Keratinocyte (primary cell): ENCODE results near the gene SLC25A12. TPM values are rescaled to one million over a fixed set of nuclear protein-coding genes. Genes with fewer than 3 reads are reported as not detected.

ENCODE experiments used
- DNase-seq: peaks from one replicate; pipeline ENCODE4 v3.0.0-alpha.2; 2011; ENCODE audit warnings: low read depth, missing footprints, low spot score
- FAIRE-seq: peaks from 2 replicates; lab custom pipeline; 2011; peaks lifted over from hg19 to GRCh38; lab: Jason Lieb, UNC
- H2AFZ ChIP-seq: 2 replicates; pipeline ENCODE4 v1.6.0; 2012; ENCODE audit warnings: low read length, control low read depth, inconsistent platforms; ENCODE audit not compliant: control insufficient read depth
- H3K27ac ChIP-seq: 2 replicates; pipeline ENCODE4 v1.5.1; 2011; ENCODE audit warnings: low read length; ENCODE audit not compliant: control insufficient read depth, insufficient read depth
- H3K27me3 ChIP-seq: 3 replicates; pipeline ENCODE4 v1.6.0; 2011; ENCODE audit warnings: low read length; ENCODE audit not compliant: control insufficient read depth, insufficient read depth; ENCODE audit errors: extremely low read depth
- H3K36me3 ChIP-seq, 2 experiments: 2 replicates in 1 of 2; 3 replicates in 1 of 2; pipeline ENCODE4 v1.5.1; 2011; ENCODE audit warnings: low read length in 2 of 2, mild to moderate bottlenecking in 1 of 2; ENCODE audit not compliant: control insufficient read depth in 2 of 2, insufficient read depth in 2 of 2; ENCODE audit errors: extremely low read depth in 1 of 2
- H3K4me1 ChIP-seq: 3 replicates; pipeline ENCODE4 v1.5.1; 2011; ENCODE audit warnings: low read length; ENCODE audit not compliant: control insufficient read depth, insufficient read depth; ENCODE audit errors: extremely low read depth
- H3K4me2 ChIP-seq: 3 replicates; pipeline ENCODE4 v1.6.0; 2011; ENCODE audit warnings: low read depth, low read length; ENCODE audit not compliant: control insufficient read depth, insufficient read depth; ENCODE audit errors: extremely low read depth
- H3K4me3 ChIP-seq, 3 experiments: fragments of 200-600 bp in 1 of 3; sonication (generic) in 1 of 3; 2 replicates in 2 of 3; 3 replicates in 1 of 3; pipeline ENCODE4 v1.5.1; 2011 to 2016; ENCODE audit warnings: low read length in 3 of 3, mild to moderate bottlenecking in 3 of 3, control low read depth in 2 of 3, inconsistent platforms in 1 of 3, low read depth in 1 of 3, mixed read lengths in 1 of 3, mixed run types in 1 of 3, moderate library complexity in 1 of 3; ENCODE audit not compliant: control insufficient read depth in 2 of 3, insufficient read depth in 2 of 3; ENCODE audit errors: extremely low read depth in 1 of 3
- H3K79me2 ChIP-seq: 2 replicates; pipeline ENCODE4 v1.6.0; 2012; ENCODE audit warnings: low read length; ENCODE audit not compliant: control insufficient read depth, insufficient read depth
- H3K9ac ChIP-seq: 3 replicates; pipeline ENCODE4 v1.6.0; 2011; ENCODE audit warnings: low read length; ENCODE audit not compliant: control insufficient read depth, insufficient read depth; ENCODE audit errors: extremely low read depth
- H3K9me1 ChIP-seq: 3 replicates; pipeline ENCODE4 v1.6.0; 2011; ENCODE audit warnings: low read length; ENCODE audit not compliant: control insufficient read depth, insufficient read depth; ENCODE audit errors: extremely low read depth
- H3K9me3 ChIP-seq: 2 replicates; pipeline ENCODE4 v1.5.1; 2012; ENCODE audit warnings: low read depth, low read length; ENCODE audit not compliant: control insufficient read depth
- H4K20me1 ChIP-seq: 3 replicates; pipeline ENCODE4 v1.6.0; 2011; ENCODE audit warnings: low read length; ENCODE audit not compliant: control insufficient read depth, insufficient read depth; ENCODE audit errors: extremely low read depth
- CTCF ChIP-seq, 3 experiments: IDR thresholded peaks in 1 of 3; conservative IDR thresholded peaks in 1 of 3; optimal IDR thresholded peaks in 1 of 3; 2 replicates in 2 of 3; 3 replicates in 1 of 3; pipeline versions ENCODE3 to v1.5.1; 2011; ENCODE audit warnings: low read length in 3 of 3, mild to moderate bottlenecking in 3 of 3, moderate library complexity in 2 of 3, control low read depth in 1 of 3, inconsistent platforms in 1 of 3; ENCODE audit not compliant: insufficient read depth in 2 of 3; ENCODE audit errors: extremely low read depth in 1 of 3
- EZH2 ChIP-seq: IDR thresholded peaks from one replicate; pipeline ENCODE4 v1.6.1; 2012; ENCODE audit warnings: inconsistent platforms, mild to moderate bottlenecking, low read length, moderate library complexity
- dilution Hi-C: fragments of 300-500 bp; cut with MboI; formaldehyde crosslinking; loops from one replicate; pipeline ENCODE4 v1.7.0; 2020; ENCODE audit warnings: low sequenced_read_pairs; ENCODE audit not compliant: extremely low pct_ligation_motif_present
- polyA plus RNA-seq, 5 experiments: library from polyadenylated mRNA; depleted of rRNA in 3 of 5; stranded (reverse) in 3 of 5; stranded (forward) in 1 of 5; unstranded in 1 of 5; fragments of >200 nt; gene quantifications; 1 replicate in 1 of 5; 2 replicates in 3 of 5; 3 replicates in 1 of 5; pipeline versions ENCODE4 v1.2.1 to v1.2.3, GENCODE V29; 2011 to 2012; ENCODE audit warnings: missing spikeins in 2 of 5, low read depth in 1 of 5, low replicate concordance in 1 of 5

Gene SLC25A12
- polyA plus RNA-seq, 1 donor (not counting 4 experiments of a cell fraction or from before 2014, with no cell fraction given): 27.7 TPM

GRCh38 chr2:171922230-171923022, 28.4 kb upstream of the SLC25A12 start, which contains the start of gene HAT1:
HAT1 (plus strand) TSS chr2:171922461; CDS start chr2:171922501, 40 bp downstream.
- H4K20me1 ChIP-seq: no peaks in the 10 kb centered on the region
- H3K9ac ChIP-seq: peak within 1 kb of the TSS; percentile 96
- FAIRE-seq (peak; percentile 70), DNase-seq (peak; percentile 64)
- H2AFZ ChIP-seq: peak within 1 kb of the TSS; percentile 98
- no peak for TF ChIP-seq EZH2
- TF ChIP-seq CTCF (optimal IDR thresholded peaks at IDR 0.05 in 1 of 3, IDR thresholded peaks at IDR 0.05 in 1 of 3, conservative IDR thresholded peaks at IDR 0.05 in 1 of 3; ENCODE audit: extremely low read depth in 1 of 3, insufficient read depth in 2 of 3, low read length in 3 of 3): no peak
- dilution Hi-C loops: no loop called here
- H3K4me1 ChIP-seq: peaks cover 9% of the 10 kb centered on the region
- peak within 1 kb of the TSS; percentile 96 for H3K27ac ChIP-seq
- H3K4me3 ChIP-seq: peak within 1 kb of the TSS; percentile 70 to 99 (median 94)
- peak within 1 kb of the TSS; percentile 97 for H3K4me2 ChIP-seq
- no peaks in the 10 kb centered on the region for H3K9me3 ChIP-seq
- H3K9me1 ChIP-seq: no peaks in the 10 kb centered on the region
- no peaks in the 10 kb centered on the region for H3K27me3 ChIP-seq
- no peaks in the 10 kb centered on the region for H3K36me3 ChIP-seq
- peaks cover 36% of the 10 kb centered on the region for H3K79me2 ChIP-seq

- no peaks in the 10 kb centered on the region for H3K27me3 ChIP-seq
- peak overlapping the region; percentile 90 for H2AFZ ChIP-seq
- H3K4me2 ChIP-seq: peak overlapping the region; percentile 89
- no peaks in the 10 kb centered on the region for H3K9me3 ChIP-seq
- H3K9me1 ChIP-seq: no peaks in the 10 kb centered on the region
- no peaks in the 10 kb centered on the region for H3K36me3 ChIP-seq
- TF ChIP-seq CTCF (optimal IDR thresholded peaks at IDR 0.05 in 1 of 3, IDR thresholded peaks at IDR 0.05 in 1 of 3, conservative IDR thresholded peaks at IDR 0.05 in 1 of 3; ENCODE audit: extremely low read depth in 1 of 3, insufficient read depth in 2 of 3, low read length in 3 of 3) (no peak), EZH2 (no peak)
- H3K27ac ChIP-seq: peak overlapping the region; percentile 96
- no peak for DNase-seq
- no peak for FAIRE-seq
- peaks cover 31% of the 10 kb centered on the region for H3K79me2 ChIP-seq
- peak overlapping the region; percentile 96 for H3K9ac ChIP-seq
- peaks cover 9% of the 10 kb centered on the region for H3K4me1 ChIP-seq
- no peaks in the 10 kb centered on the region for H4K20me1 ChIP-seq
- peak overlapping the region; percentile 50 to 70 (median 69) for H3K4me3 ChIP-seq
- dilution Hi-C loops: no loop called here
Measured at GRCh38 chr2:171921970-171922229, 27.9 kb upstream of the SLC25A12 start.
